ENCODE data around the gene TNPO3. TPM values are rescaled to one million over a fixed set of nuclear protein-coding genes. Genes with fewer than 3 reads are reported as not detected.
"Not testable (repeated sequence)": the region's sequence is repeated elsewhere in the genome, so short reads cannot be mapped to it uniquely, and the experiment has no call there.

Gene TNPO3
- total RNA-seq, 1 donor from 2014 or later, result 52.5 TPM

GRCh38 chr7:128916643-128916915 is 138.3 kb downstream of the TNPO3 start:
- DNase-seq (ENCODE audit: low read depth), result no peak
- H3K4me3 ChIP-seq (ENCODE audit: low read depth, low read length), result no peak overlapping the region
- TF ChIP-seq, protein P1, sequence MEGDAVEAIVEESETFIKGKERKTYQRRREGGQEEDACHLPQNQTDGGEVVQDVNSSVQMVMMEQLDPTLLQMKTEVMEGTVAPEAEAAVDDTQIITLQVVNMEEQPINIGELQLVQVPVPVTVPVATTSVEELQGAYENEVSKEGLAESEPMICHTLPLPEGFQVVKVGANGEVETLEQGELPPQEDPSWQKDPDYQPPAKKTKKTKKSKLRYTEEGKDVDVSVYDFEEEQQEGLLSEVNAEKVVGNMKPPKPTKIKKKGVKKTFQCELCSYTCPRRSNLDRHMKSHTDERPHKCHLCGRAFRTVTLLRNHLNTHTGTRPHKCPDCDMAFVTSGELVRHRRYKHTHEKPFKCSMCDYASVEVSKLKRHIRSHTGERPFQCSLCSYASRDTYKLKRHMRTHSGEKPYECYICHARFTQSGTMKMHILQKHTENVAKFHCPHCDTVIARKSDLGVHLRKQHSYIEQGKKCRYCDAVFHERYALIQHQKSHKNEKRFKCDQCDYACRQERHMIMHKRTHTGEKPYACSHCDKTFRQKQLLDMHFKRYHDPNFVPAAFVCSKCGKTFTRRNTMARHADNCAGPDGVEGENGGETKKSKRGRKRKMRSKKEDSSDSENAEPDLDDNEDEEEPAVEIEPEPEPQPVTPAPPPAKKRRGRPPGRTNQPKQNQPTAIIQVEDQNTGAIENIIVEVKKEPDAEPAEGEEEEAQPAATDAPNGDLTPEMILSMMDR (conservative IDR thresholded peaks at IDR 0.05; ENCODE audit: low read depth, low read length), result no peak

DNA sequence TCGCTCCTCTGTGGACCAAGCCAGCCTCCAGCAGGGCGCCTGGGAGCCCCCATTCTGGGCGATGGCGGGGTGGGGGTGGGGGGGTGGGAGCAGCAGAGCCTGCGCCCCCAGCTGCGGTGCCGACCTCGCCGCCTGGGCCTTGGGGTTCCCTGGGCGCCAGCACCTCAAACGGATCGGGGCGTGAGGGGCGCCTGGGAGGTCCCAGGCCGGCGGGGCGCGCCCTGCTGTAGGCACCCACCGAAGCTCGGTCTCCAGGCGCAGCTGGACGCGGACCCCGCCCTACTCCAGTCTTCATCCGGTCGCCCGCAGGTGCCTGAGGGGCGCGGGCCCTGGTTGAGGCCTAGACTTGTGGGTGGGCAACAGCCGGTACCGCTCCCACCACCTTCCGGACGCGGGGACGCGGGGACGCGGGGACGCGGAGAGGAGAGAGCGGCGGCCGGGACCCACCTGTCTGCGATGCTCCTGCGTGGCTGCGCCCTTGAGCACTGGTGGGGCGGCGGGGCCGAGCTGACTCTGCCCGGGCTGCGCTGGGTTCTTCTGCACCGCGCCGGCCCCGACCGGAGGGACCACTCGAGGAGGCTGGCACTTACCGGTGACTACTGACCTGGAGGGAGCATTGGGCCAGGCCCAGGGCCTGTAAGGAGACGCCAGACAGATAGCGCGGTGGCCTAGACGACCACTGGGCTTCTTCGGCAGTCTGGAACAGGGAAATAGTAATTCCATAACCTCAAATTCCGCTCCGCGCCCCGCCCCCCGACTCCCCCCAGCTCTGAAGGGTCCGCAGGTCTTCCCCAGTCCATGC is 138.9 kb downstream of the TNPO3 start:
- DNase-seq (ENCODE audit: low read depth), result no peak
- H3K4me3 ChIP-seq (ENCODE audit: low read depth, low read length), result no peak overlapping the region
- TF ChIP-seq, protein P1 (conservative IDR thresholded peaks at IDR 0.05; ENCODE audit: low read depth, low read length), result no peak

DNA sequence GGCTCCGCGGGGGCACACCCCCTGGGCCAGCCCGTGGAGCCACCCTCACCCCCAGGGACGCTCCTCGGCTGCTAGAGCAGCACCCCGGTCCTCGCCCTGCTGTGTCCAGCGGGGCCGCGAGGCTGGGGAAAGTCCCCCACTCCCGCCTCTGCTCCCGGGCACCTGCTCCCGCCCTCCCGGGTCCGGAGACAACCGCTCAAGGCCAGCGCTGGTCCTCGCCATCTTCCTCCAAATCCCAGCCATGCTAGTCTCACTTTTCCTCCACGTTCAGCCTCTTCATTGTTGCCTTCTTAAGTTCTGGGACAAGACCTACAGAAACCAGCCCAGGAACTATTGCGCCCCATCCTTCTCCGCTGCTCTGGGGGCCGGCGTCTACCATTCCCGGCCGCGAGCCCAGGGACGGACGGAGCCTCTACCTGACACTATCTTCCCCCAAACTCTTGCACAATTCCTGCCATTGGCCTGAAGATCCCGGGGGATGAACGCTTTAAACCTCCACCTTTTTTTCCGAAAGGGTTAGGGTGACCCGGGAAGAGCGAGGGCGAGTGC is 139.6 kb downstream of the TNPO3 start:
- TF ChIP-seq, protein P1 (conservative IDR thresholded peaks at IDR 0.05; ENCODE audit: low read depth, low read length), result no peak
- no peak for DNase-seq (ENCODE audit: low read depth)

GRCh38 chr7:128914566-128915151 is 140.3 kb downstream of the TNPO3 start:
- no peak for DNase-seq (ENCODE audit: low read depth)
- TF ChIP-seq, protein P1 (conservative IDR thresholded peaks at IDR 0.05; ENCODE audit: low read depth, low read length), result no peak
- no peak overlapping the region for H3K4me3 ChIP-seq (ENCODE audit: low read depth, low read length)

More for the DNA sequence above, 139.6 kb downstream of the TNPO3 start:
- no peak overlapping the region for H3K4me3 ChIP-seq (ENCODE audit: low read depth, low read length)

DNA sequence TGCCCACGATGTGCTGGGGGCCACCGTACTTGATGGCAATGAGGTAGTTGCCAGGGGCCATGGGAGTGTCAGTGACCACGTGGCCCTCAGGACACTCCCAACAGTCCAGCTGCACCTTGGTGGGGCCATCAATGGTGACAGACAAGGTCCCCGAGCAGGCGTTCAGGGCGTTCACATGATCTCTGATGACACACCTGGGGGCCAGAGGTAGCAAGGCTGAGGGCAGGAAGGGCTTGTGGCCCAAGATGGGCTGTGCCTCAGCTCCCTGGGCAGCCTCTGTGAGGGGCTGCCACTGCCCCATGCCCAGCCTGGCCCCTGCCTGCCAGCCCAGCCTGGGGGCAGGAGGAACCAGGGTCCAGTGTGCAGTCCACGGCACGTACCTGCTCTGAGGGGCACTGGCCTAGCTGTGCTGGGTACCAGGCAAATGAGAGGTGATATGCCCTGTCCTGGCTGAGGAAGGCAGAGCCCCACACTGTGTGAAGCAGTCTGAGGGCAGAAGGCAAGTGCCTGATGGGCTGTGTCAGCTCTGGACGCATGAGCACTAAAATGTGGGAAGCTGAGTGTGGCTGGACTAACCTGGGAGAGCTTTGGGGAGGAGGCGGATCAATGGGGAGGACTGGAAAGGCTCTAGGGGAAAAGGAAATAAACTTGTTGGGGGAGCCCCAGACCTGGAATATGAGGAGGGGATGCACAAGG is 140.9 kb downstream of the TNPO3 start:
- DNase-seq (ENCODE audit: low read depth), result no peak
- H3K4me3 ChIP-seq (ENCODE audit: low read depth, low read length), result no peak overlapping the region
- TF ChIP-seq, protein P1 (conservative IDR thresholded peaks at IDR 0.05; ENCODE audit: low read depth, low read length), result no peak

GRCh38 chr7:128912709-128913495 is 142.0 kb downstream of the TNPO3 start:
- not testable (repeated sequence) for DNase-seq (ENCODE audit: low read depth); H3K4me3 ChIP-seq (ENCODE audit: low read depth, low read length)

DNA sequence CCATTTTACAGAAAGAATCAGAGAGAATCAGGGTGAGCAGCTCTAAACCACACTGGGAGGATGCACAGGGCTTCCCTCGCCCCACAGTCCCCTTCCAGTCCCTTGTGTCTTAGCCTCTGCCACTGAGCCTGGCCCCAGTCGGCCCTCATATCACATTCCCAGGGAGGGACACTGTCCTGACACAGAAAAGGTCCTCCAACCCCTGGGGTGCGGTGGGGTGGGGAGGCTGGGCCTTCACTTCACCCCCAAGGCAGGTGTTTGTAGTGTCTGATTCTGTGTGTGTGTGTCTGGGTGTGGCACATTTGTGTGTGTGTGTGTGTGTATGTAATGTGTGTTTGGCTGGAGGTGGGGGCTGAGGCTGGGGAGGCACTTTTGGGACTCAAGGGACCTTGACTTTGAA is 142.6 kb downstream of the TNPO3 start:
- TF ChIP-seq, protein P1 (conservative IDR thresholded peaks at IDR 0.05; ENCODE audit: low read depth, low read length), result no peak
- no peak for DNase-seq (ENCODE audit: low read depth)
- no peak overlapping the region for H3K4me3 ChIP-seq (ENCODE audit: low read depth, low read length)

Measured in epithelial cell of proximal tubule (primary cell).